BLaER1 treated with 17β-estradiol and CSF1 and Interleukin-3, amounts not matched to agents 10 nM and 100 nM (cell line): ENCODE results near the gene OSMR.
"Not testable (repeated sequence)": the region's sequence is repeated elsewhere in the genome, so short reads cannot be mapped to it uniquely, and the experiment has no call there.

Experiments used
- H3K27ac ChIP-seq, 11 experiments: shearing (Covaris generic); formaldehyde crosslinking; 2 replicates each; pipeline ENCODE4 v1.8.1; 2022
- H3K27me3 ChIP-seq, 11 experiments: shearing (Covaris generic); formaldehyde crosslinking; 2 replicates each; pipeline ENCODE4 v1.8.1; 2022
- H3K36me3 ChIP-seq, 11 experiments: shearing (Covaris generic); formaldehyde crosslinking; 2 replicates each; pipeline ENCODE4 v1.8.1; 2022
- H3K4me1 ChIP-seq, 10 experiments: shearing (Covaris generic); formaldehyde crosslinking; 2 replicates each; pipeline ENCODE4 v1.8.1; 2022
- H3K4me2 ChIP-seq, 11 experiments: shearing (Covaris generic); formaldehyde crosslinking; 2 replicates each; pipeline ENCODE4 v1.8.1; 2022
- H3K4me3 ChIP-seq, 10 experiments: shearing (Covaris generic); formaldehyde crosslinking; 2 replicates each; pipeline ENCODE4 v1.8.1; 2022
- H3K9ac ChIP-seq, 11 experiments: shearing (Covaris generic); formaldehyde crosslinking; 2 replicates each; pipeline ENCODE4 v1.8.1; 2022
- H3K9me3 ChIP-seq, 11 experiments: shearing (Covaris generic); formaldehyde crosslinking; replicated peaks in 1 of 11; 2 replicates each; pipeline ENCODE4 v1.8.1; 2022
- H4K20me1 ChIP-seq, 11 experiments: shearing (Covaris generic); formaldehyde crosslinking; 2 replicates each; pipeline ENCODE4 v1.8.1; 2022
- Cebpa-rat ChIP-seq, 11 experiments: shearing (Covaris generic); IDR thresholded peaks; 2 replicates each; pipeline ENCODE4 v1.8.1; 2022

OSMR gene

DNA sequence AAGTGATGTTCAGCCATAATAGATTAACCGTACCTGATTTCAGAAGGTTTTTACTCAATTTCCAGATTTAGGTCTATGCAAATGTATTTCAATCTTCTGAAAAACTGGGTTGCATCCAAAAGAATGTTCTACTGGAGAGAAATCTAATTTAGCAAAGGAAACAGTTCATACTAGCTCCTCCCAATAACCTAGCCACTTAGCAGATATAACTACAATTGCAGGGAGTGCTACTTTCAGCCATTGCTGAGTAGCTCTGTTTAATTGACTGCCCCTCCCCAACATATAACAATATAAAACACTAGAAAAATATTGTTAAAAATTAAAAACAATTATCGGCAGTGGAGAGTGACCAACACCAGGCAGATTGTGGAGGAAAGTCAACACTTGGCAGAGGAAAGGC is 7.9 kb upstream of the OSMR start:
- no peak for TF ChIP-seq Cebpa-rat (IDR thresholded peaks at IDR 0.05)
- Histone ChIP-seq H4K20me1 (no peaks in the 10 kb centered on the region), H3K36me3 (no peaks in the 10 kb centered on the region)

DNA sequence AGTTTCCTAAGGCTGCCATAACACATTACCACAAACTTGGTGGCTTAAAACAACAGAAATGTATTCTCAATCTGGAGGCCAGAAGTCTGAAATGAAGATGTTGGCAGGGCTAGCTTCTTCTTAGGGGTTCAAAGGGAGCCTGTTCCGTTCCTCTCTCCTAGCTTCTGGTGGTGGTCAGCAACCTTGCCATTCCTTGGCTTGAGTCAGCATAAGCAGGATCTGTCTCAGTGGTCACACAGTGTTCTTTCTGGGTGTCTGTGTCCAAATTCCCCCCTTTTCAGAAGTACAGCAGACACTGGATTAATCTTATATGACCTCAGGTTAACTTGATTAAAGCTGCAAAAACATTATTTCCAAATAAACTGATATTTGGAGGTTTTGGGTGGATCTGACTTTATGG is 2.1 kb upstream of the OSMR start:
- Histone ChIP-seq H3K4me1 (peaks cover 0 to 13% (median 5%) of the 10 kb centered on the region in 10 experiments; a peak in 10 of 20 replicates), H3K27me3 (peaks cover 24 to 39% (median 36%) of the 10 kb centered on the region in 11 experiments), H3K9ac (no peak overlapping the region), H3K36me3 (no peaks in the 10 kb centered on the region), H3K9me3 (peaks cover 18 to 35% (median 28%) of the 10 kb centered on the region in 11 experiments), H3K4me2 (no peak overlapping the region), H3K27ac (no peak overlapping the region), H3K4me3 (no peak overlapping the region), H4K20me1 (no peaks in the 10 kb centered on the region)
- no peak for TF ChIP-seq Cebpa-rat (IDR thresholded peaks at IDR 0.05)

More for the DNA sequence above, 7.9 kb upstream of the OSMR start:
- Histone ChIP-seq H3K9ac (no peak overlapping the region), H3K4me2 (no peak overlapping the region), H3K9me3 (no peaks in the 10 kb centered on the region; a peak in 1 of 22 replicates), H3K4me1 (peaks cover 0 to 22% (median 0%) of the 10 kb centered on the region in 10 experiments; a peak in 9 of 20 replicates), H3K27me3 (no peaks in the 10 kb centered on the region), H3K27ac (no peak overlapping the region), H3K4me3 (no peak overlapping the region)

DNA sequence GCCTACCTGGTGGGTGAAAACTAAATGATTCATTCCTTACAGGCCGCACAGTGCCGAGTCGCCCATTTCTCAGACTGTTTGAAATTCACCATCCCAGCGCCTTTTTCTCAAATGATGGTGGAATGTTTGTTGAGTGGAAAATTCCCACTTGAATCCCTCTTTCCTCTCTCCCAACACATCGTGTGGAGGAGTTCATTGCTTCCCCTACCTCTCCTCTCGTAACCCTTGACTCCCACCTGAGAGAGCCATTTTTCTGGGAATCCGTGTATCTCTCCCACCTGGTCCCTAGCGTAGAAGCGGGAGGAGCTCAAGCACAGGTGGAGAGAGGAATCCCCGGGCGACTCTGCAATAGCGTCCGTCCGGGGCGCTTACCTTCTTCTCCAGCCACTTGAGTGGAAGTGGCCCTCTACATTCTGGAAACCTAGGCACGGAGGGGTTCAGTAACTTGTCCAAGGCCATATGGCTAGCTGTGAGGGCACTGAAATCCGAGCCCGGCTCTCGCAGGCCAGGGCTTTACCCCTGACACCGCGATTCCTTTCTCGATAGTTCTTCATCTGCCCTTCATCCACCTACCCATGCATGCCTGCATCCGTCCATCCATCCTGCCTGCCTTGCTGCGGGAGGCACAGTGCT is 683 bp downstream of the OSMR start:
- no peak overlapping the region for H3K9ac ChIP-seq
- H4K20me1 ChIP-seq = no peaks in the 10 kb centered on the region
- H3K4me3 ChIP-seq = peak overlapping the region in 7 of 10 experiments; percentile 43 to 62 (median 47); a peak in 13 of 20 replicates
- TF ChIP-seq Cebpa-rat (IDR thresholded peaks at IDR 0.05) = no peak
- H3K4me1 ChIP-seq = peaks cover 0 to 13% (median 5%) of the 10 kb centered on the region in 10 experiments; a peak in 10 of 20 replicates
- H3K4me2 ChIP-seq = peak overlapping the region in 6 of 11 experiments; percentile 35 to 77 (median 66); a peak in 9 of 22 replicates
- peaks cover 24 to 39% (median 36%) of the 10 kb centered on the region in 11 experiments for H3K27me3 ChIP-seq
- peaks cover 27 to 47% (median 33%) of the 10 kb centered on the region in 11 experiments for H3K9me3 ChIP-seq
- peak overlapping the region in 2 of 11 experiments; percentile 23 to 51; a peak in 2 of 22 replicates for H3K27ac ChIP-seq
- H3K36me3 ChIP-seq = no peaks in the 10 kb centered on the region

DNA sequence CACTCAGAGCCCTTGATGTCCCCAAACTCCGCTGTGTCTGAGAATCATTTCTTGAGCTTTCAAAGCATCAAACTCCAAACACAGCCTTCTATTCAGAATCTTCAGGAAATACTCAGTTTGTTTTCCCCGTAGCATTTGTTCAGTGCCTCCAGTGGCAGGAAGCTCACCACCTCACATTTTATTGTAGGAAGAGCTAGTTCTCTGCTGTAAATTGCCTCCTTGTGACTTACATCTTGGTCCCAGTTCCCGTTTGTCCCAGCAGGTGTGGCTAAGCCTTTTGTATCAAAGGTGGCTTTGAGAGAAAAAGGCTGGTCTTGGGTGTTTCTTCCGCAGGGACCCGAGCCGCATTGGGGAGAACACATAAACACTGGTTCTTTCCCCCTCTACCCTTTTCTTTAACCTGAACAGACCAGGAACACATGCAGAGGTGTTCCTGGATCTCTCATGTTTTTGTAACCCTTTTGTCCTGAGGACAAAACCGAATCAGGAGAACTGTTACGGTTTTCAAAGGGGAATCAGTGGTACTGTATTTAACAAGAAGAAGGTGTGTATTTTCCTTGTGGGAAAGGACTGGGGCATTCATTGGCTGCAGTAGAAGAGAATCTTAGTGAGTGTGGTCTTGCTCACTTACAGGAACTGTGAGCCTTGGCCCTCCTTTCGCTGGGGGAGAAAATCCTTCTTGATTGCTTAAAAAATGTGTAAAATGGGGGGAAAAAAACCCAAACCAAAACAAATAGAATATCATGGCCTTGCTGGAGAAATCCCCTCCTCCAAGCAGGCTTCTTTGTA is 1.9 kb downstream of the OSMR start:
- no peak for TF ChIP-seq Cebpa-rat (IDR thresholded peaks at IDR 0.05)
- Histone ChIP-seq H3K27ac (no peak overlapping the region), H3K27me3 (peaks cover 24 to 39% (median 36%) of the 10 kb centered on the region in 11 experiments), H3K36me3 (no peaks in the 10 kb centered on the region), H3K9me3 (peaks cover 28 to 55% (median 40%) of the 10 kb centered on the region in 11 experiments), H3K9ac (no peak overlapping the region), H3K4me2 (no peak overlapping the region), H3K4me3 (no peak overlapping the region), H4K20me1 (no peaks in the 10 kb centered on the region), H3K4me1 (peaks cover 0 to 13% (median 5%) of the 10 kb centered on the region in 10 experiments; a peak in 10 of 20 replicates)

DNA sequence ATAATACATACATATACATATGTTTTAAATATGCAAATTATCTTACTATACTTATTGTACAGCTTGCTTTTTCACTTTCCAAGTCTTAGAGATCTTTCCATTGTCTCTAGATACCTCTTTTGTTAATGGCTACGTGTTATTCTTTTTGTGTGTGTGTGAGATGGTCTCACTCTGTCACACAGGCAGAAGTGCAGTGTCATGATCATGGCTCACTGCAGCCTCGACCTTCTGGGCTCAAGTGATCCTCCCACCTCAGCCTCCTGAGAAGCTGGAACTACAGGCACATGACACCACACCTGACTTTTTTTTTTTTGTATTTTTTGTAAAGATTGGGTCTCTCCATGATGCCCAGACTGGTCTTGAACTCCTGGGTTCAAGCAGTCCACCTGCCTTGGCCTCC is 2.8 kb downstream of the OSMR start:
- peaks cover 0 to 13% (median 5%) of the 10 kb centered on the region in 10 experiments; a peak in 10 of 20 replicates for H3K4me1 ChIP-seq
- H3K4me3 ChIP-seq = no peak overlapping the region
- no peaks in the 10 kb centered on the region for H4K20me1 ChIP-seq
- H3K9me3 ChIP-seq = peaks cover 28 to 55% (median 40%) of the 10 kb centered on the region in 11 experiments
- peaks cover 24 to 39% (median 36%) of the 10 kb centered on the region in 11 experiments for H3K27me3 ChIP-seq
- H3K36me3 ChIP-seq = no peaks in the 10 kb centered on the region
- no peak for TF ChIP-seq Cebpa-rat (IDR thresholded peaks at IDR 0.05)
- H3K9ac ChIP-seq = no peak overlapping the region
- H3K4me2 ChIP-seq = no peak overlapping the region
- no peak overlapping the region for H3K27ac ChIP-seq

DNA sequence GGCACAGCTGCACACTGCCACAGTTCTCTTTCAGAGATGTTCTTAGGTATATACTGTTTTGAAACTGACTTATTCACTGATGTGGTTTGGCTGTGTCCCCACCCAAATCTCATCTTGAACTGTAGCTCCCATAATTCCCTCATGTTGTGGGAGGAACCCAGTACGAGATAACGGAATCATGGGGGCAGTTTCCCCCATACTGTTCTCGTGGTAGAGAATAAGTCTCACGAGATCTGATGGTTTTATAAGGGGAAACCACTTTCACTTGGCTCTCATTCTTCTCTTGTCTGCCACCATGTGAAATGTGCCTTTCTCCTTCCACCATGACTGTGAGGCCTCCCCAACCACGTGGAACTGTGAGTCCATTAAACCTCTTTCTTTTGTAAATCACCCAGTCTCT is 5.8 kb downstream of the OSMR start:
- H3K4me3 ChIP-seq, H3K4me2 ChIP-seq, H3K36me3 ChIP-seq, H3K4me1 ChIP-seq, H3K27ac ChIP-seq, H3K9ac ChIP-seq, H4K20me1 ChIP-seq: not testable (repeated sequence)
- H3K27me3 ChIP-seq = peaks cover 4 to 17% (median 14%) of the 10 kb centered on the region in 11 experiments
- H3K9me3 ChIP-seq = peaks cover 7 to 33% (median 20%) of the 10 kb centered on the region in 11 experiments

DNA sequence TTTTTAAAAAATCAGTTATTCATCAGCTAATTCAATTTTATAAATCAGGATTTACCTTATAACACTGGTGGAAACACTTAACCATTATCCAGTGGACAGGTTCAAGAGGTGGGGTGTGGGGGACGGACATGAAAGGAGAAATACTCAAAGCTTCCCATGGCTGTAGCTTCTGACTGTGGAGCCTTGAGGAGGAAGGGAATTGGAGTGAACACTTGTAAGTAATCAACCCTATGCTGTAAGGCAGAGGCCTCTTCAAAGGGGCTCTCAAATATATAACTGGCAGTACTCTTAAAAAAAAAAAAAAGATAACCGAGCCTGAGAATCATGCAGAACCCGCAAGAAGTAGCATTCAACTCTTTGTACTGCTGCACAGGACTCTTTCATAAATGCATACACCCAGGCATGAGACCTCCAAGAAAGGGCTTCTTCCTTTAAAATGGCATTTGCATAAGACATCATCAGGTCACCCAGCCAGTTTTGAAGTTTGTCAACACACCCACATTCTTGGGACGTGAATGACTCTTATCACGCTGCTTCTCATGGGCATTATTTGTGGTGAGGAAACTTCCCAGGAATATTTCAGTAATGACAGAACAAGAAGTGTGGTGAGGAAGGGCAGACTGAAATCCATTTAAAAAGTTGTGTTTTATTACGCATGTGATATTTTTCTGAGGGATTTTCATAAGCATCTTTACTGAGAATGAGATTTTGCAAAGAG is 8.1 kb downstream of the OSMR start:
- H3K4me1 ChIP-seq = no peaks in the 10 kb centered on the region
- no peak overlapping the region for H3K4me3 ChIP-seq
- H3K27ac ChIP-seq = no peak overlapping the region
- no peaks in the 10 kb centered on the region for H3K27me3 ChIP-seq
- no peak for TF ChIP-seq Cebpa-rat (IDR thresholded peaks at IDR 0.05)
- H3K4me2 ChIP-seq = no peak overlapping the region
- H3K36me3 ChIP-seq = no peaks in the 10 kb centered on the region
- H3K9me3 ChIP-seq = peaks cover 0 to 22% (median 14%) of the 10 kb centered on the region in 11 experiments; a peak in 19 of 22 replicates
- H3K9ac ChIP-seq = no peak overlapping the region
- no peaks in the 10 kb centered on the region for H4K20me1 ChIP-seq

DNA sequence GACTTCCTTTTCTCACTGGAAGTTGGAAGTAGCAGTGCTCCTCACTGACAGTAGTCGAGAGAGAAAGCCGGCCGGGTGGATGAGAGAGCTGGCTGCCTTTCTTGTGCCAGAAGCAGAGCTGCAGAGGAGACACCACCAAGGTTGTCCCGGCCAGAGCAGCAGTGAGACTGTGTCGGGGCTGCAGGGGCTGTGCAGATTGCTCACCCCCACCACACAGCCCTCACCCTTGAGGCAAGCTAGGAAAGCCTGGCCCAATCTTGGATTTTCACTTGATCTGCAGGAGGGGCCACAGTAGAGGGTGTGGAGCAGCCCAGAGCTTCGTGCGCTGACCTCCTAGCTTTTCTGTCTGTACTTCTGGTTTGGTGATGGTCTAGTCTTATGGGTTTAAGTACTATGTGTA is 9.1 kb downstream of the OSMR start:
- Histone ChIP-seq H4K20me1 (no peaks in the 10 kb centered on the region), H3K36me3 (no peaks in the 10 kb centered on the region), H3K27me3 (no peaks in the 10 kb centered on the region), H3K4me1 (no peaks in the 10 kb centered on the region), H3K4me2 (no peak overlapping the region), H3K4me3 (no peak overlapping the region), H3K27ac (no peak overlapping the region), H3K9me3 (peaks cover 4 to 29% (median 16%) of the 10 kb centered on the region in 11 experiments; a peak in 20 of 22 replicates), H3K9ac (no peak overlapping the region)
- TF ChIP-seq Cebpa-rat (IDR thresholded peaks at IDR 0.05) = no peak

DNA sequence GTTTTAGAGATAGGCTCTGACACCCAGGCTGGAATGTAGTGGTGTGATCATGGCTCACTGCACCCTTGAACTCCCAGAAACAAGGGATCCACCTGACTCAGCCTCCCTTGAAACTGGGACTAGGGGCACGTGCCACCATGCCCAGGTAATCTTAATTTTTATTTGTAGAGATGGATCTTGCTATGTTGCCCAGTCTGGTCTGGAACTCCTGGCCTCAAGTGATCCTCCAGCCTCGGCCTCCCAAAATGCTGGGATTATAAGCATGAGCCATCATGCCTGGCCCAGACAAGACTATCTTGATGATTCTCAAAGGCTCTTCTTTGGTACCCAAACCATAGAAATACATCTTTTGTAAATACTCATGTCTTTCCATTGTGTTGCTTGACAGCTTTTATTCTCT is 10.8 kb downstream of the OSMR start:
- no peak for TF ChIP-seq Cebpa-rat (IDR thresholded peaks at IDR 0.05)
- no peak overlapping the region for H3K4me2 ChIP-seq
- no peak overlapping the region for H3K4me3 ChIP-seq
- H4K20me1 ChIP-seq = no peaks in the 10 kb centered on the region
- no peaks in the 10 kb centered on the region for H3K27me3 ChIP-seq
- H3K9ac ChIP-seq = no peak overlapping the region
- H3K9me3 ChIP-seq = peaks cover 6 to 34% (median 14%) of the 10 kb centered on the region in 11 experiments
- H3K4me1 ChIP-seq = no peaks in the 10 kb centered on the region
- no peaks in the 10 kb centered on the region for H3K36me3 ChIP-seq
- H3K27ac ChIP-seq = no peak overlapping the region
